Fibroblast of villous mesenchyme (primary cell): ENCODE measurements around the gene PDIK1L. TPM values are rescaled to one million over a fixed set of nuclear protein-coding genes. Genes with fewer than 3 reads are reported as not detected.

Experiments used
- DNase-seq: peaks from one replicate; pipeline ENCODE4 v3.0.0-alpha.2; 2010; ENCODE audit warnings: low read depth
- H3K4me3 ChIP-seq: 2 replicates; pipeline ENCODE4 v1.5.1; 2011; ENCODE audit warnings: low read depth, mild to moderate bottlenecking, low read length
- CTCF ChIP-seq: IDR thresholded peaks from 2 replicates; pipeline ENCODE4 v1.5.1; 2012; ENCODE audit warnings: low read depth, mild to moderate bottlenecking, low read length; ENCODE audit not compliant: insufficient read depth
- total RNA-seq: library from RNA; depleted of rRNA; stranded (reverse); fragments of >200 nt; gene quantifications from 2 replicates; pipeline ENCODE4 v1.2.3, GENCODE V29; 2012

Gene PDIK1L
- total RNA-seq, 1 donor: 2.6 TPM

GRCh38 chr1:26070296-26070962, 41.2 kb upstream of the PDIK1L start:
- no peak for DNase-seq
- H3K4me3 ChIP-seq: no peak overlapping the region
- TF ChIP-seq CTCF: no peak

- no peak for DNase-seq
- H3K4me3 ChIP-seq: no peak overlapping the region
- no peak for TF ChIP-seq CTCF
Observed at GRCh38 chr1:26070963-26071342, 40.7 kb upstream of the PDIK1L start.

GRCh38 chr1:26072305-26072704, 39.3 kb upstream of the PDIK1L start:
- DNase-seq: no peak
- H3K4me3 ChIP-seq: no peak overlapping the region
- no peak for TF ChIP-seq CTCF

GRCh38 chr1:26075421-26076144, 36.0 kb upstream of the PDIK1L start:
- TF ChIP-seq CTCF: no peak
- no peak for DNase-seq
- no peak overlapping the region for H3K4me3 ChIP-seq

- TF ChIP-seq CTCF: no peak
- DNase-seq: no peak
- H3K4me3 ChIP-seq: no peak overlapping the region
Observed at GRCh38 chr1:26077524-26077923, 34.1 kb upstream of the PDIK1L start.

- no peak for TF ChIP-seq CTCF
- H3K4me3 ChIP-seq: no peak overlapping the region
- peak; percentile 23 for DNase-seq
Observed at GRCh38 chr1:26078286-26079177, 33.1 kb upstream of the PDIK1L start.
